GM21526 (cell line): ENCODE data around the gene ZKSCAN1.

Source experiments
- ATAC-seq: cut with Tn5 transposase; IDR thresholded peaks from one replicate; pipeline ENCODE4 v1.9.1; 2021; ENCODE audit warnings: moderate library complexity; ENCODE audit not compliant: unreplicated experiment, low FRiP score

The ZKSCAN1 gene

DNA sequence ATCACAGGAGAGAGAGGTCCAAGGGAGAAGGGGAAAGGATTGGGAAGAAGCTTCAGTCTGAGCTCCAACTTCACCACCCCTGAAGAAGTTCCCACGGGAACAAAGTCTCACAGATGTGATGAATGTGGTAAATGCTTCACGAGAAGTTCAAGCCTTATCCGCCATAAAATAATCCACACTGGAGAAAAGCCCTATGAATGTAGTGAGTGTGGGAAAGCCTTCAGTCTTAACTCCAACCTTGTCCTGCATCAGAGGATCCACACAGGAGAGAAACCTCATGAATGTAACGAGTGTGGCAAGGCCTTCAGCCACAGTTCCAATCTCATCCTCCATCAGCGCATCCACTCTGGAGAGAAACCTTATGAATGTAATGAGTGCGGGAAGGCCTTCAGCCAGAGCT is 18.1 kb downstream of the ZKSCAN1 start:
- no peak for ATAC-seq

DNA sequence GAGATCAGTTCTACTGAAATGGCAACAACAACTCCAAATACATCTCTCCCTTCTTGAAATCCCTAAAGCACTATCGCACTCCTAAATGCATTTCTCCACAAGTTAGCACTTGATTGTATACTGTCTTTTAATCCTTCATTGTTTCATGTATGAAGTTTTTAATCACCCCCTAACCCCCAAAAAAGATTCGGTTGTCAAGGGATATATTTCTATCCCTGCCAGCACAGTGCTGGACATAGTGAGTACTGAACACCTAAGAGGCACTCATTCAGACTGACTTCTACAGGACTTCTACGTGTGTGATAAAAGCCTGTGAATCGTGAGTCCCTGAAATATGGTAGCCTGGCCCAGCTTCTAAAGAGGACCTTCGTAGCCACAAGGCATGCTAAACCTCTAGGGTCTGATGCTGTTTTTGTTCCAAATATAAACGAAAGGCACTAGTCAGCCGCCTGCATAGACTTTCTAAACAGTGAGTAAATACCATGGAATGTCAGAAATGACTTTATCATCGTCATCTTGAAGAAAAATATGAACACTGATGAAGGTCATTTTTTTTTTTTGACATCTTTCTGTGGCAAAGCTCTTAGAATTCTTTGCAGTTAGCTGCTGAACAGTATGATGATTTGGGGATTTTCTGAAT is 19.6 kb downstream of the ZKSCAN1 start:
- ATAC-seq, result no peak

DNA sequence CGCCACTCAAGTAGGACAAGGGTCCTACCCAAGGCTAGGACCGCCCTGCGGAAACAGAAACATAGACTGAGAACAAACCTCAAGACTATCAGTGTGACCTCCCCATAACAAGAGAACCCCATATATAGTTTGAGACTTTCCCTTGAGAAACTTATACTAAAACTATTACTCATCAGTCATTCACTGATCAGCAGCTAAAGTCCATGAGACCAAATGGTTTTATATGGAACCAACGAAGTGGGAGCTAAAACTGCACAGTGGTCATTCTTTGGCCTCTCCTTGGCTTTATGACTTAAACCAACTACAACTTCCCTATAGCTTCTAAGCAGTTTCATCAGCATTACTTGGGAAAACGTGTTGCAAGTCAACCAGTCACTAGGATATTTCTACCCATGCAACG is 20.5 kb downstream of the ZKSCAN1 start:
- ATAC-seq, result no peak

DNA sequence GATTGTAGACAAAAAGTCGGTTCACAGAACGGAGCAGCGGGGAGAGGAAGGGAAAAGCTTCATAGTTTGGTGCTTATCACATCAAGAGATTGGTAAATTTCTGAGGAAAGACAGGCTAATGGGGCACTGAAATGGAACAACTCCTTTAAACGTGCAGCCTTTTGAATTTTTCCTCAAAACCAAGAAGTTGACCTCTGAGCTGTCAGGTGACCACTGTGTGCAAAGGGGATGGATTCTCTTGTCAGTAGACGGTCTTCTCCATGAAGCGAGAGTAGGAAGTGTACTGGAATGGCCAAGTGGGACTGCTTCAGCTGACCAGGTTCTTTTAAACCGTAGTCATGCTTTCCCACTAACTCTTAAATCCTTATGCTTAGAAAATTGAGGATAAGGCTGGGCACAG is 22.9 kb downstream of the ZKSCAN1 start:
- ATAC-seq, result no peak

DNA sequence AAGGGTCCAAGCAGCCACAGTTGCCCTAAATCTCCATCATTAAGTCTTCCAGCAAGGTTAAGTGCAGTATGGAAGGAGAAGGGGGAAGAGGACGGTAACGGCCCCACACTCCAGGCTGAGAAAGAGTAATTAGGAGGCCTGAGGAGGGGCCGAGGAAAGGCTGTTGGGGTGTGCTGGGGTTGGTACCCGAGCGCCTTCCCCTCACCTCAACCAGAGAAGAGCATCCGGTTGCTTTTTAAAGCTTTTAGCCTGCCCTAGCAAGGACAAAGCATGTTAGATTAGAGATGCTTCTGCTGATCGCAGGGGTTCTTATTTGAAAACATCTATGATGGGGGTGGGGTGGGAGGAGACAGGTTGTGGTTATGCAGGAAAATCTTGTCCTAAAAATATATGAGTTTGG is 25.2 kb downstream of the ZKSCAN1 start:
- no peak for ATAC-seq

DNA sequence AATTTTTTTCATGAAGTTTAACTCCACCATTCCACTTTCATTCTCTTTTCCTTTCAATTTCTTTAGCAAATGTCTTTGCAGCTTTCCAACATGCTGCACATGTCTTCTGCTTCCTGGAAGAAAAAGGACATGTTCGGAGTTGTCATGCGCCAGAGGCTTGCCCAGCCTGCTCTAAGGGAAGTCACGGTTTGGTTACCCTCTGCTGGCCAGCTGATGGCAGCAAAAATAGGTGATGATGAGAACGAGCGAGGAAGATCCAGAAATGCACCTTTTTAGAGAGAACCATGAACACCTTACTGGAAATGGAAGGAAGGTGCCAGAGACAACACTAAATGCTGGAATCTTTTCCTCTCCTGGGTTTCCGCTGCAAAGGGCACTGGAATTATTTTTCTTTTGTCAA is 29.3 kb downstream of the ZKSCAN1 start:
- ATAC-seq, result no peak

DNA sequence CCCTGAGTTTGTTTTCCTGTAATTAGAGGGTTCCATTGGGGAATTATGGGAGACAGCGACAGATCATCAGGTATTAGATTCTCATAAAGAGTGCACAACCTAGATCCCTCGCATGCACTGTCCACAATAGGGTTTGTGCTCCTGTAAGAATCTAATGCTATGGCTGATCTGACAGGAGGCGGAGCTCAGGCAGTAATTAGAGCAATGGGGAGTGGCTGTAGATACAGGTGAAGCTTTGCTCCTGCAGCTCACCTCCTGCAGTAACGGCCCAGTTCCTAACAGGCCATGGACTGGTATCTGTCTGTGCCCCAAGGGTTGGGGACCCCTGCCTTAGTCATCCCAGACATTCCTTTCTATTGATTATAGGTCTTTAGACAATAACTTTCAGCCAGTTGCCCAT is 33.3 kb downstream of the ZKSCAN1 start:
- no peak for ATAC-seq

DNA sequence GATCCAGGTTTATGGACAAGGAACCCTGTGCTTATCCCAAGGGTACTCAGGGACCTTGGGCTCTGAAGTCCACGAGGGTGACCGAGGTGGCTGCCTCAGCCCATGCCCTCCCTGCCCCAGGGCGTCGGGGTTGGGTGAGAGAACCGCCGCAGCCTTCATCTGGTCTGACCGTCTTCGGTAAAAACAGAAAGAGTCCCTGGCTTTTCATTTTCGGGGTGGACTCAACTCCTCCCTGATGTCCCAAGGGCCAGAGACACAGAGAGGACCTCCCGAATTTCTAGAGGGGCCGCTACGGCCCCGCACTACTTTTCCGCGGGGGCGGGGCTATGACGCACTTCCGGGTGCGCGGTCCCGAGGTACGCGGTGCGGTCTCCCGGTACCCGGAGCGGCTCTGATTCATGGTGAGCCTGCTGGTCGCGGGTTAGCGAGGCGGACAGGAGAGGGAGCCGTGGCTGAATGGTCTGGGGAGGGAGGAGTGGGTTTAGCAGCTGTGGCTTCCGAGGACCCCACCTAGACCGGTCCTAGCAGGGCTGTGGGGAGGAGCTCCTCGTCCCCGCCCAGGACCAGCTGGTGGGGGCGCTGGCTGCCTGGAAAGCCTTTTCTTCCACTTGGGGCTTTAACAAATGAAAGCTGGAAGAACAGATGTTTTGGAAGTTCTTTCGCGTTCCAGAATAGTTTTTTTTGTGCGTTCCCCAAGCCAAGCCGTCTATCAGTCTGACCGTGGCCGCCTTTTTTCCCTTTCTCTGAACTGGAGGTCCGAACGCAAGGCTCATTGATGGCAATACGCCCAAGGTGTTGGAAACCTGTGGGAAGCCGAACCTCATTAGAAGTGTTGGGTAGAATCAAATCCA is 34.3 kb downstream of the ZKSCAN1 start, which contains the start of gene ZSCAN21:
Gene ZSCAN21, plus strand, starts transcription at position 334 of the 851 bp plus-strand sequence. CDS start 7,233 bp downstream, outside the sequence.
- peak; percentile 80 for ATAC-seq

DNA sequence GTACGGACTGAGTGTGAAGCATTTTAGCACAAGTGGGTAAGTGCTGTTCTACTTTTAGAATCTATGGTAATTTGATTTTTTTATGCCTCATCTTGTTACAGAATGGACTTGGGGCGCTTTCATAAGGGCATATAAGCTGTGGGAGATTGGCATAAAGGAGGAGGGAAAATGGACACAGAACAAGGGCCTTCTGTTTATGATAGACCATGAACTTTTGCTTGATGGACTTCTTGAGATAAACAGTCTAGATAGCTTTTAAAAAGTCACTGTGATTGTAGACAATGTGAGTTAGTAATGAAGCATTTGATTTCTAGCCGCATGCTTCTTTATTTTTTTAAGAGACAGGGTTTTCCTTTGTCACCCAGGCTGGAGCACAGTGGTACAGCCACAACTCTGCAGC is 36.2 kb downstream of the ZKSCAN1 start:
- no peak for ATAC-seq

DNA sequence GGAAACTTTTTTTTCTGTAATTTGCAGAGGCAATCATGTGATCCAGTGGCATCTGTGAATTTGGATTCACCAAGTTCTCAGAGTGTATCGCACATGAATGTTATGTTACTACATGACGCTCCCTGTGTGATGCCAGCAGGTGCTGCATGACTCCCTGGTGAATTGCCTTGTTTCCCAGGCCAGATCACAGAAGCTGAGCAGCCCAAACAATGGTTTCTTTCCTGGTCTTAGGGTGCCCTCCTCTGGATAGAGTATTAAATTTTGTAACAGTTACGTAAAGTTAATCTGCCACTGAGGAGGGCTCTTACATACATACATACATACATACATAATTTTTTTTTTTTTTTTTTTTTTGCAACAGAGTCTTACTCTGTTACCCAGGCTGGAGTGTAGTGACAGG is 37.8 kb downstream of the ZKSCAN1 start:
- no peak for ATAC-seq

DNA sequence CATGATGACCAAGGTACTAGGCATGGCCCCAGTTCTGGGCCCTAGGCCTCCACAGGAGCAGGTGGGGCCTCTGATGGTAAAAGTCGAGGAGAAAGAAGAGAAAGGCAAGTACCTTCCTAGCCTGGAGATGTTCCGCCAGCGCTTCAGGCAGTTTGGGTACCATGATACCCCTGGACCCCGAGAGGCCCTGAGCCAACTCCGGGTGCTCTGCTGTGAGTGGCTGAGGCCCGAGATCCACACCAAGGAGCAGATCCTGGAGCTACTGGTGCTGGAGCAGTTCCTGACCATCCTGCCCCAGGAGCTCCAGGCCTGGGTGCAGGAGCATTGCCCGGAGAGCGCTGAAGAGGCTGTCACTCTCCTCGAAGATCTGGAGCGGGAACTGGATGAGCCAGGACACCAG is 41.6 kb downstream of the ZKSCAN1 start:
- no peak for ATAC-seq

DNA sequence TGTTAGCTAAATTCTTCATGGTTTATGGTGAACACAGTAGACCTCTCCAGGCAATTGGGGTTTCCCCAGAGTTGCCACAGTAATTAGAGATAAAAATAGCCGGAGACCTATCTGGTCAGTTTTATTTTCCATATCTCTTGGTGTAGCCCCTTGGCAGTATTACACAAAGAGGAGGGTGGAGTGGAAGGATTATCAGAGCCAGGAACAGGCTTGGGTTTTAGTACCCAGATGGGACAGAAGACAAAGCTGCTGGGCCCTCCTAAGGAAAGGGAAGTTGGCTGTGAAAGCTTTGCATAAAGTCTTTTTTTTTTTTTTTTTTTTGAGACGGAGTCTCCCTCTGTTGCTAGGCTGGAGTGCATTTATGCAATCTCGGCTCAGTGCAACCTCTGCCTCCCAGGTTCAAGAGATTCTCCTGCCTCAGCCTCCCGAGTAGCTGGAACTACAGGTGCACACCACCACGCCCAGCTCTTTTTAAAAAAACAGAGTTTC is 43.9 kb downstream of the ZKSCAN1 start:
- no peak for ATAC-seq

DNA sequence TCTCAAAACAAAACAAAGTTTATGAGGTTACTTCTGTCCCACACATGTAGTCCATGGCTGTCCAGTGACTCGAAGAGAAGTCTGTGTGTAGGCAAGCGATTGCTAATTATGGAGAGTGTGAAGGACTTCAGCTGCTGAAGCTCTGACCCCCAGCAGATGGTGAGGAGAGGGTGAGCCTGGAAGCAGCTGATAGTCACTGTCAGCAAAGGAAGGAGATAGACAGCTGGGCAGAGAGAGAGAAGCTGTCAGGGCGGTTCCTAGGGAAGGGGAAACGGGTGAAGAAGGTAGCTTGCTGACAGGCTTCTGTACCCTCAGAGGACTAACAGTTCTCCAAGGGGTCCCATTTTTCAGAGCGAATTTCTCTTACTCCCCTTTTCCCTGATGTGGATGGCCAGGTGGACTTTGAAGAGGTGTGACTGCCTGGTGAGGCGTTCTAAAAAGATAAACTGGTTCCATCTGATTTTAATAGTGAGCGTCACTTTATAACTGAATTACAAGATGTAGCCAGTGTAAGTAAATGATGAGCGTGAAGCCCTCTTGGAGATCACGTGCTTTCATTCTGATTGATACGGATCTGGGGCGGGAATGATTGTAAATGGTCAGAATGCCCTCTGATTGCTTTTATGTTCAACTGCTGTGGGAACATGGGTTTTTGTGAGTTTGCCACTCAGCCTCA is 46.3 kb downstream of the ZKSCAN1 start:
- ATAC-seq, result no peak

DNA sequence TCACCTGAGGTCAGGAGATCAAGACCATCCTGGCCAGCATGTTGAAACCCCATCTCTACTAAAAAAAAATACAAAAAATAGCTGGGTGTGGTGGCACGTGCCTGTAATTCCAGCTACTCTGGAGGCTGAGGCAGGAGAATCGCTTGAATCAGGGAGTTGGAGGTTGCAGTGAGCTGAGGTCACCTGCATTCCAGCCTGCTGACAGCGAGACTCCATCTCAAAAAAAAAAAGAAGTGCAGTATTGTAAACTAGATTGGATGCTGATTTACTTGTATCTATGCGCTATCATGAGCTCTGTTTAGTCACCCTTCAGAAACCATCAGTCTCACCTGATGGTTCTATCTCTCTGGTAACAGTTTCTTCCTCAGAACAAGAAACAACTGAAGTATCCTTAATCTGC is 48.0 kb downstream of the ZKSCAN1 start:
- ATAC-seq, result no peak

DNA sequence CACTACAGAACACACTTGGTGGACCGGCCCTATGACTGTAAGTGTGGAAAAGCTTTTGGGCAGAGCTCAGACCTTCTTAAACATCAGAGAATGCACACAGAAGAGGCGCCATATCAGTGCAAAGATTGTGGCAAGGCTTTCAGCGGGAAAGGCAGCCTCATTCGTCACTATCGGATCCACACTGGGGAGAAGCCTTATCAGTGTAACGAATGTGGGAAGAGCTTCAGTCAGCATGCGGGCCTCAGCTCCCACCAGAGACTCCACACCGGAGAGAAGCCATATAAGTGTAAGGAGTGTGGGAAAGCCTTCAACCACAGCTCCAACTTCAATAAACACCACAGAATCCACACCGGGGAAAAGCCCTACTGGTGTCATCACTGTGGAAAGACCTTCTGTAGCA is 48.8 kb downstream of the ZKSCAN1 start:
- ATAC-seq, result no peak

DNA sequence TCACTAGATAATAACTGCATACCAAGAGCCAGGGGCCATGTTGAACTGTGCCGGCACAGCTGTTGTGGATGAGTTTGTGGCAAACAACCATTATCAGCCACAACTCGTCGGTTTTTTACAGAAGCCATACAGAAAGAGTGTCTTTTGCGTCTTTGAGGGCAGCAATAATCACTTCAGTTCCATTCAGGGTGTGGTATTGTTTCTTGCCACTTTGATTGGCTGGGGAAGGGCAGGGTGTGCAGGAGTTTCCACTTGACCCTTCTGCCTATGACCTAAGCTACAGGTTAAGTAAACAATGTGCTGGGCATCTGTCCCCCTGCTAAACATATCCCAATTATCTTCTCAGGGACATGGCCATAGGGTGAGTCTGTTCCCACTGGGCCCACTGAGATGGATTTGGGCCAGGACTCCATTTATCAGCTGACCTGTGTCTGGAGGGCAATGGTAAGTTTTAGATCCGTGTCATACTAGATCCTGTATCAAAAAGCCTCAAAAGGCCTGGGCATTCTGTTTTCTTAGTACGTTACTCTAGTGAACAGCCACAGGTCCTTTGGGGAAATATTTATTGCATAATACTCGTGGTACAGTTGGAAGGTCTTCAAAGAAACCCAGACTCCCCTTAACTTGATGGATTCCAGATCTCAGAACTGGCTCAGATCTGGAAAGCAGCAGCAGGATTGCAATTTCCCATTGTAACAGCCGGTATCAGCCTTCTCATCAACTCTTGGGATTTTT is 50.2 kb downstream of the ZKSCAN1 start:
- ATAC-seq, result no peak

DNA sequence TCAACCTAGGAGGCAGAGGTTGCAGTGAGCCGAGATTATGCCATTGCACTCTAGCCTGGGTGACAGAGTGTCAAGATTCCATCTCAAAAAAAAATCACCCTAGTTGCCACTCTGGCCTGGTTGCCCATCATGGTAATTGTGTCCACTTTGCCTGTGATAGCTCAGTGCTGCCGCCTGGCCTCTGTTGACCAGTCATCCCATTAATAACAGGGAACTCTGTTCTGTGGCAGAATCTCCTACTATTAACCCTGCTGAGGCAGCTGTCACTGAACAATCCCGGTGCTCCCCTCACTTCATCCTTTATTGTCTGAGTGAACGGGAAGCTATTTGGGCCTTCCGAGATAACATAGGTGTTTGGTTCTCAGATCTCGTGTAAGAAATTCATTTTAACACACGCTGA is 51.6 kb downstream of the ZKSCAN1 start:
- ATAC-seq, result no peak

DNA sequence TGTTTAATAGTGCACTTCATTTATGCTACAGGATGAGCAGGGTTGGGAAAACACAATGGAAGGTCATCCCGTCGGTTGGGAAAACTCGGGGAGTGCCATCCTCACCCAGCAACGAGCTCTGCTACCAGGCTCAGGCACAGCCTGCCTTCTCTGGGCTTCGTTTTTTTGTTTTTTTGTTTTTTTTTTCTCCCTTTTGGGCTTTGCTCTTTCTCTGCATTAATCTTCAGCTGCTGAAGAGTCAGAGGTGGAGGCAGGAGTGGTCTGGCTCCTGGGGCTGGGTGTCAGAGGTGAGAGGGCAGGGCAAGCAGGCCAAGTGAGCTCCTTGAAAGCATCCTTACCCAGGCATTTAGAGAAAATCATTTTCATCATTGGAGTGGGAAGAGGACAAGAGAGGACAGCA is 54.6 kb downstream of the ZKSCAN1 start:
- ATAC-seq, result no peak

DNA sequence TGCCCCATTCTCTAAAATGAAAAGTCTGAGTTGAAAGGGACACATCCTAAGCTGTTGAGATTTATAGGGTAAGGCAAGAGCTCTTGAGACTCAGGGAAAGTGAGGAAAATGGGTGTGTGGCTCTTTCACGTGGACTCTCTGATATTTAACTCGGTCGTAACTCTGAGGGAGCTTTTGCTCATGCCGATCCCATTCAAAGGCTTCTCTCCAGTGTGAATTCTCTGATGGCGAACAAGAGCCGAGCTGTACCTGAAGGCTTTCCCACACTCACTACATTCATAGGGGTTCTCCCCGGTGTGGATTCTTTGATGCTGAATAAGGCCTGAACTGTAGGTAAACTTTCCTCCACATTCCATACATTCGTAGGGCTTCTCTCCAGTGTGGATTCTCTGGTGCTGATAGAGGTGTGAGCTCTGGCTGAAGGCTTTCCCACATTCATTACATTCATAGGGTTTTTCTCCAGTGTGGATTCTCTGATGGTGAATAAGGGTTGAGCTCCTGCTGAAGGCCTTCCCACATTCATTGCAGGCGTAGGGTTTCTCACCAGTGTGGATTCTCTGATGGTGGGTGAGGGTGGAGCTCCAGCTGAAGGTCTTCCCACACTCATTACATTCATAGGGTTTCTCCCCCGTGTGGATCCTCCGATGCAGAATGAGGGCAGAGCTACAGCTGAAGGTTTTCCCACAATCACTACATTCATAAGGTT is 55.8 kb downstream of the ZKSCAN1 start:
- no peak for ATAC-seq

DNA sequence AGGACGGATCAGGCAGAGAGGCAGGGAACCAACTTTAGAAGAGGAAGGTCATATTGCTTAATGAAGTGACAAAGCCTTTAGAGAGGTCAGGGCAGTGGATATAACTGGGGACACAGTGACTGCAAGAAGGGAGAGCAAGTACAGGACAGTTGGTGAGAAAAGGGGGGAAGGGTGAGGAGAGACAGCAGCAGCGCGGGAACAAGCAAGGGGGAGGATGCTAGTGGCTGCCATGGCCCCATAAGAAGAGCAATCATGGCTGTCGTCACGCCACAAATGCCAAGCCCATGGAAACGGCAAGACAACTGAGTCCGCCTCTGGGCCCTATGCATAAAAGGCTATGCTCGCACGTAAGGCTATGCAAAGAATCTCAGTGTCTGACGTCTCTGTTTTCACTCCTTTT is 57.1 kb downstream of the ZKSCAN1 start:
- ATAC-seq, result no peak
